ENCODE measurements around the gene DCTN3. TPM values are rescaled to one million over a fixed set of nuclear protein-coding genes. Genes with fewer than 3 reads are reported as not detected.

The DCTN3 gene
- total RNA-seq, 1 experiment from 2014 or later = 57.5 TPM

GRCh38 chr9:34584970-34585369 lies 35.3 kb downstream of the DCTN3 start:
- CTCF ChIA-PET = no interaction called here
- H3K9me2 ChIP-seq (ENCODE audit: insufficient read depth) = no peaks in the 10 kb centered on the region
- intact Hi-C loops (cut with micrococcal nuclease; ENCODE audit: unreplicated experiment) = no loop called here
- POLR2A ChIA-PET (ENCODE audit: unreplicated experiment) = no interaction called here
- no peaks in the 10 kb centered on the region for H3F3A ChIP-seq (ENCODE audit: insufficient read depth, low read depth)
- H3K79me2 ChIP-seq (ENCODE audit: low read depth) = no peaks in the 10 kb centered on the region
- DNase-seq = no peak
- no peaks in the 10 kb centered on the region for H3K9me3 ChIP-seq (ENCODE audit: insufficient read depth, low read depth)
- H3K27me3 ChIP-seq (ENCODE audit: insufficient read depth, low read depth) = peaks cover 67% of the 10 kb centered on the region
- no peaks in the 10 kb centered on the region for H3K4me1 ChIP-seq (replicated peaks; ENCODE audit: insufficient read depth)
- TF ChIP-seq EZH2 (IDR thresholded peaks at IDR 0.05; ENCODE audit: low read depth) (no peak), CTCF (conservative IDR thresholded peaks at IDR 0.05) (no peak)
- H3K4me3 ChIP-seq = no peak overlapping the region
- H3K36me3 ChIP-seq (ENCODE audit: low read depth) = no peaks in the 10 kb centered on the region
- no peak overlapping the region for H3K4me2 ChIP-seq
- no peak overlapping the region for H3K27ac ChIP-seq
- H4K20me1 ChIP-seq (ENCODE audit: insufficient read depth) = no peaks in the 10 kb centered on the region
- BruUV-seq (replicated peaks) = no TSS peak
- H2AFZ ChIP-seq = no peak overlapping the region

DNA sequence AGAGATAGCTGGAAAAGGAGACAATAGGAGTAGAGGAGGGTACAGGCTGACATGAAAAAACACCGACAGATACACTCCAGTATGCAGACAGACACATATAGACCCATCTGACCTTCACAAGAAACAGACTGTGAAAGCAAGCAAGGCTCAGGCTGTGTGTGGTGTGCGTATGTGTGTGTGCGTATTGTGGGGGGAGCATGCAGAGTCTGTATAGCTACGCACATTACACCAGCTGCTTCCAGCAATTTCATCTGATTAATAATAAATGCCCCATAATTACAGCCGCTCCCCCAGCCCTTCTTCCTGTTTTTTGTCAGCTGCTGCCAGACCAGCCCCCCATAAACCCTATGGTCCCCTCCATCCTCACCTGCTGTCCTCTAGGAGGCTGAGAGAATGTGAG lies 37.5 kb downstream of the DCTN3 start:
- Histone ChIP-seq H2AFZ (no peak overlapping the region), H3K27me3 (ENCODE audit: insufficient read depth, low read depth) (peaks cover 83% of the 10 kb centered on the region), H3K9me2 (ENCODE audit: insufficient read depth) (no peaks in the 10 kb centered on the region), H4K20me1 (ENCODE audit: insufficient read depth) (no peaks in the 10 kb centered on the region), H3K4me3 (no peak overlapping the region), H3K27ac (no peak overlapping the region), H3K9me3 (ENCODE audit: insufficient read depth, low read depth) (no peaks in the 10 kb centered on the region), H3K4me2 (no peak overlapping the region), H3F3A (ENCODE audit: insufficient read depth, low read depth) (no peaks in the 10 kb centered on the region), H3K36me3 (ENCODE audit: low read depth) (no peaks in the 10 kb centered on the region), H3K4me1 (replicated peaks; ENCODE audit: insufficient read depth) (no peaks in the 10 kb centered on the region), H3K79me2 (ENCODE audit: low read depth) (no peaks in the 10 kb centered on the region)
- CTCF ChIA-PET = no interaction called here
- DNase-seq = no peak
- BruUV-seq (replicated peaks) = no TSS peak
- intact Hi-C loops (cut with micrococcal nuclease; ENCODE audit: unreplicated experiment) = no loop called here
- no peak for TF ChIP-seq EZH2 (IDR thresholded peaks at IDR 0.05; ENCODE audit: low read depth)
- no peak for TF ChIP-seq CTCF (conservative IDR thresholded peaks at IDR 0.05)
- POLR2A ChIA-PET (ENCODE audit: unreplicated experiment) = no interaction called here

DNA sequence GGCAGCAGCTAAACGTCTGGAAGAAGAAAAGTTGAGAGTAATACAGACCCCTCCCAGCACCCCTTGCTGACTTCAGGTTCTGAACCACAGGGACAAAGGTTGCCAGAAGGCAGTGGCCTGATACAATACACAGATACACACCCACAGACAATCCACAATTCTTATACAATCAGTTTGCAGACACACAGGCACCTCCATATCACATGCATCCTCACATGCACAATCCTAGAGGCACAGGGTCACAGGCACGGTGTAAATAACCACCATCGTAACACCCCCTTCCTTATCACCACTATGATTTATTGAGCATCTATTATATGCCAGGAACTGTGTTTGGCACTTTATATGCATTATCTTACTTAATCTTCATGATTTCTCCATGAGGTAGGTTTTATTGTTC lies 39.0 kb downstream of the DCTN3 start:
- ChIA-PET POLR2A (ENCODE audit: unreplicated experiment) (no interaction called here), CTCF (no interaction called here)
- H3K9me3 ChIP-seq (ENCODE audit: insufficient read depth, low read depth) = no peaks in the 10 kb centered on the region
- no peaks in the 10 kb centered on the region for H3K9me2 ChIP-seq (ENCODE audit: insufficient read depth)
- no TSS peak for BruUV-seq (replicated peaks)
- no peaks in the 10 kb centered on the region for H4K20me1 ChIP-seq (ENCODE audit: insufficient read depth)
- H3K79me2 ChIP-seq (ENCODE audit: low read depth) = no peaks in the 10 kb centered on the region
- peaks cover 81% of the 10 kb centered on the region for H3K27me3 ChIP-seq (ENCODE audit: insufficient read depth, low read depth)
- no peak overlapping the region for H3K27ac ChIP-seq
- no peak for TF ChIP-seq EZH2 (IDR thresholded peaks at IDR 0.05; ENCODE audit: low read depth)
- intact Hi-C loops (cut with micrococcal nuclease; ENCODE audit: unreplicated experiment) = no loop called here
- H2AFZ ChIP-seq = no peak overlapping the region
- no peak overlapping the region for H3K4me2 ChIP-seq
- H3F3A ChIP-seq (ENCODE audit: insufficient read depth, low read depth) = no peaks in the 10 kb centered on the region
- H3K4me1 ChIP-seq (replicated peaks; ENCODE audit: insufficient read depth) = no peaks in the 10 kb centered on the region
- no peaks in the 10 kb centered on the region for H3K36me3 ChIP-seq (ENCODE audit: low read depth)
- no peak overlapping the region for H3K4me3 ChIP-seq
- no peak for DNase-seq

GRCh38 chr9:34580358-34580757 lies 39.9 kb downstream of the DCTN3 start:
- Histone ChIP-seq H3K36me3 (ENCODE audit: low read depth) (no peaks in the 10 kb centered on the region), H4K20me1 (ENCODE audit: insufficient read depth) (no peaks in the 10 kb centered on the region), H3K4me1 (replicated peaks; ENCODE audit: insufficient read depth) (no peaks in the 10 kb centered on the region), H3K27ac (no peak overlapping the region), H3K79me2 (ENCODE audit: low read depth) (no peaks in the 10 kb centered on the region), H2AFZ (no peak overlapping the region), H3K4me3 (no peak overlapping the region), H3F3A (ENCODE audit: insufficient read depth, low read depth) (no peaks in the 10 kb centered on the region), H3K4me2 (no peak overlapping the region), H3K9me3 (ENCODE audit: insufficient read depth, low read depth) (no peaks in the 10 kb centered on the region), H3K9me2 (ENCODE audit: insufficient read depth) (no peaks in the 10 kb centered on the region), H3K27me3 (ENCODE audit: insufficient read depth, low read depth) (peaks cover 77% of the 10 kb centered on the region)
- CTCF ChIA-PET = no interaction called here
- DNase-seq = no peak
- TF ChIP-seq CTCF (conservative IDR thresholded peaks at IDR 0.05) (no peak), EZH2 (IDR thresholded peaks at IDR 0.05; ENCODE audit: low read depth) (no peak)
- intact Hi-C loops (cut with micrococcal nuclease; ENCODE audit: unreplicated experiment) = no loop called here
- POLR2A ChIA-PET (ENCODE audit: unreplicated experiment) = no interaction called here
- BruUV-seq (replicated peaks) = no TSS peak
